K562 (cell line): ENCODE measurements around the gene THADA. TPM values are rescaled to one million over a fixed set of nuclear protein-coding genes. Genes with fewer than 3 reads are reported as not detected.

Experiments used
- ATAC-seq: fragments of 200-7000 bp; cut with Tn5 transposase; 3 replicates; pipeline ENCODE4 v1.9.1; 2020; ENCODE audit warnings: moderate library complexity
- BruUV-seq: library from RNA; stranded (reverse); fragments of 400-500 nt; replicated peaks from 2 replicates; lab custom pipeline; 2021; lab: Mats Ljungman, UMichigan
- CTCF ChIA-PET: fragments of 300-600 bp; formaldehyde crosslinking; extraction: SDS; loops from one replicate; lab custom pipeline; 2021; ENCODE audit warnings: low intra/inter-chr PET ratio; lab: Yijun Ruan, JAX
- POLR2A ChIA-PET: fragments of 300-600, 350-650 bp; sonication (Branson Sonifier 250); formaldehyde crosslinking; extraction: SDS; loops from one replicate; lab custom pipeline; 2021; ENCODE audit warnings: antibody characterized with exemption, inconsistent platforms; lab: Yijun Ruan, JAX
- DNase-seq, 4 experiments: peaks; one replicate each; pipeline versions ENCODE4 v3.0.0 to v3.0.0-alpha.2; 2011 to 2018; ENCODE audit warnings: low spot score in 3 of 4, mixed read lengths in 3 of 4; ENCODE audit errors: extremely low read depth in 1 of 4
- FAIRE-seq: peaks from 2 replicates; lab custom pipeline; 2011; peaks lifted over from hg19 to GRCh38; lab: Jason Lieb, UNC
- H2AFZ ChIP-seq: 2 replicates; pipeline ENCODE4 v1.6.0; 2011; ENCODE audit warnings: low read depth, low read length, control low read depth, inconsistent platforms
- H3K27ac ChIP-seq: fragments of 200-600 bp; 3 replicates; pipeline ENCODE4 v1.8.0; 2011; ENCODE audit warnings: low read depth, mild to moderate bottlenecking, control low read depth, inconsistent platforms, low read length, moderate library complexity, mixed read lengths; ENCODE audit errors: extremely low read depth
- H3K27me3 ChIP-seq, 2 experiments: fragments of 300-600 bp in 1 of 2; 2 replicates in 1 of 2; 3 replicates in 1 of 2; pipeline versions ENCODE4 v1.6.0 to v1.8.0; 2011; ENCODE audit warnings: inconsistent platforms in 2 of 2, low read length in 2 of 2, mild to moderate bottlenecking in 1 of 2, mixed read lengths in 1 of 2, moderate library complexity in 1 of 2; ENCODE audit not compliant: control insufficient read depth in 2 of 2, insufficient read depth in 2 of 2
- H3K36me3 ChIP-seq: fragments of 300-600 bp; 3 replicates; pipeline ENCODE4 v1.8.0; 2011; ENCODE audit warnings: mild to moderate bottlenecking, low read length, inconsistent platforms; ENCODE audit not compliant: control insufficient read depth, insufficient read depth
- H3K4me1 ChIP-seq, 2 experiments: fragments of 200-600 bp in 1 of 2; replicated peaks in 1 of 2; 2 replicates in 1 of 2; 3 replicates in 1 of 2; pipeline versions ENCODE4 v1.5.1 to v1.8.0; 2011; ENCODE audit warnings: inconsistent platforms in 2 of 2, low read length in 2 of 2, mild to moderate bottlenecking in 1 of 2, mixed read lengths in 1 of 2, moderate library complexity in 1 of 2; ENCODE audit not compliant: control insufficient read depth in 2 of 2, insufficient read depth in 2 of 2
- H3K4me2 ChIP-seq: 2 replicates; pipeline ENCODE4 v1.6.1; 2011; ENCODE audit warnings: low read length, control low read depth, inconsistent platforms, mixed read lengths; ENCODE audit not compliant: insufficient read depth
- H3K4me3 ChIP-seq: fragments of 200-600 bp; sonication (generic), shearing (Covaris generic); 2 replicates; pipeline ENCODE4 v1.5.1; 2016; ENCODE audit warnings: control low read depth, inconsistent platforms
- H3K79me2 ChIP-seq: fragments of 200-600 bp; 3 replicates; pipeline ENCODE4 v1.8.0; 2011; ENCODE audit warnings: low read length, inconsistent platforms; ENCODE audit not compliant: control insufficient read depth, insufficient read depth
- H3K9ac ChIP-seq, 2 experiments: 2 replicates each; pipeline versions ENCODE4 v1.6.0 to v1.6.1; 2011; ENCODE audit warnings: low read depth in 2 of 2, low read length in 2 of 2, control low read depth in 1 of 2, inconsistent platforms in 1 of 2, mild to moderate bottlenecking in 1 of 2, mixed read lengths in 1 of 2; ENCODE audit not compliant: insufficient read depth in 1 of 2
- H3K9me1 ChIP-seq: one replicate; pipeline ENCODE4 v1.6.0; 2011; ENCODE audit warnings: inconsistent platforms, mild to moderate bottlenecking, low read length, moderate library complexity; ENCODE audit not compliant: control insufficient read depth, insufficient read depth
- H3K9me3 ChIP-seq: replicated peaks from 2 replicates; pipeline ENCODE4 v1.5.1; 2011; ENCODE audit warnings: low read depth, low read length, inconsistent platforms; ENCODE audit not compliant: control insufficient read depth, insufficient read depth
- H4K20me1 ChIP-seq: replicated peaks from 2 replicates; pipeline ENCODE4 v1.6.1; 2011; ENCODE audit warnings: low read length, inconsistent platforms, mixed read lengths; ENCODE audit not compliant: control insufficient read depth, insufficient read depth
- ARID4B ChIP-seq: sonication (generic); formaldehyde crosslinking; IDR thresholded peaks from 2 replicates; pipeline ENCODE4 v1.8.0; 2022; ENCODE audit warnings: mild to moderate bottlenecking, missing genetic modification reagents
- CEBPG ChIP-seq, 3 experiments: fragments of 200-800 bp in 1 of 3; sonication (Bioruptor generic) in 1 of 3; sonication (generic) in 1 of 3; formaldehyde crosslinking in 1 of 3; IDR thresholded peaks in 2 of 3; conservative IDR thresholded peaks in 1 of 3; 2 replicates each; pipeline versions ENCODE4 v1.6.1 to v1.8.0; 2016 to 2022; ENCODE audit warnings: missing compliant biosample characterization in 2 of 3, missing genetic modification characterization in 2 of 3, mild to moderate bottlenecking in 1 of 3, missing genetic modification reagents in 1 of 3
- DLX4 ChIP-seq: fragments of 250-450 bp; sonication (Bioruptor Pico); IDR thresholded peaks from 2 replicates; pipeline ENCODE4 v1.6.1; 2021; ENCODE audit warnings: mild to moderate bottlenecking
- KLF6 ChIP-seq: fragments of 250-450 bp; sonication (Bioruptor Pico); IDR thresholded peaks from 2 replicates; pipeline ENCODE4 v1.4.0; 2020; ENCODE audit warnings: mild to moderate bottlenecking, moderate library complexity, borderline replicate concordance
- MCM5 ChIP-seq: fragments of 450-650 bp; IDR thresholded peaks from 2 replicates; pipeline ENCODE4 v1.6.1; 2016; ENCODE audit warnings: low read depth
- MNT ChIP-seq, 2 experiments: fragments of 450-650 bp; conservative IDR thresholded peaks; 2 replicates each; pipeline ENCODE4 v1.6.1; 2017; ENCODE audit warnings: mild to moderate bottlenecking in 2 of 2, moderate library complexity in 2 of 2
- WGBS: fragments of 100-300 bp; shearing (Covaris generic); methylation state at CpG from one replicate; pipeline ENCODE4 v1.1.6; 2016; ENCODE audit warnings: low coverage, mixed read lengths; ENCODE audit not compliant: insufficient coverage; ENCODE audit errors: missing lambda C conversion rate; 5-methylcytosine and 5-hydroxymethylcytosine counted together
- in situ Hi-C: fragments of 300-500 bp; cut with MboI; formaldehyde crosslinking; loops from 4 replicates; pipeline ENCODE4 v1.15.0; 2018; ENCODE audit warnings: inconsistent platforms, mixed read lengths
- intact Hi-C: fragments of 100-400 bp; cut with micrococcal nuclease; formaldehyde crosslinking; loops from 2 replicates; pipeline ENCODE4 v1.14.2; 2022
- polyA plus RNA-seq, 8 experiments: library from polyadenylated mRNA; depleted of rRNA in 4 of 8; stranded (reverse) in 5 of 8; unstranded in 3 of 8; fragments of >200 nt; fragmentation: Nextera tagmentation in 2 of 8; fragmentation: Illumina TruSeq in 1 of 8; extraction: Ambion mirVana in 2 of 8; extraction: Trizol in 1 of 8; gene quantifications; 2 replicates each; pipeline versions ENCODE4 v1.2.1 to v1.2.3, GENCODE V29; 2011 to 2014; ENCODE audit warnings: inconsistent platforms in 1 of 8, missing spikeins in 1 of 8
- total RNA-seq, 7 experiments: library from RNA; depleted of rRNA in 6 of 7; stranded (reverse); fragments of >200 nt in 6 of 7; fragmentation: Illumina TruSeq in 2 of 7; extraction: Trizol in 2 of 7; gene quantifications; 2 replicates each; pipeline versions ENCODE4 v1.2.1 to v1.2.3, GENCODE V29; 2011 to 2021; ENCODE audit warnings: low replicate concordance in 1 of 7

Gene THADA
- total and polyA plus RNA-seq, 9 of the 15 experiments (the other 6 are each of a cell fraction or from before 2014, with no cell fraction given): 17.8 to 34.7 (median 31.9) TPM

- Histone ChIP-seq H3K4me2 (no peak overlapping the region), H3K9me3 (no peaks in the 10 kb centered on the region), H3K9me1 (no peaks in the 10 kb centered on the region), H3K27me3 (no peaks in the 10 kb centered on the region), H4K20me1 (no peaks in the 10 kb centered on the region), H3K36me3 (no peaks in the 10 kb centered on the region; the same call in 2 of the 3 replicates), H3K27ac (no peak overlapping the region), H2AFZ (no peak overlapping the region), H3K79me2 (no peaks in the 10 kb centered on the region), H3K4me3 (no peak overlapping the region), H3K9ac (no peak overlapping the region), H3K4me1 (peaks cover 7 to 17% of the 10 kb centered on the region in 2 experiments; a peak in 4 of 5 replicates)
- WGBS: 85% methylated on average over 2 of the region's 2 CpGs
- ChIA-PET POLR2A (interaction anchor here (0.7 kb wide), 1 partner anchor 11 kb away, joined by 3 read pairs; no protein-coding TSS in a partner anchor), CTCF (no interaction called here)
- ATAC-seq: no peak
- TF ChIP-seq KLF6 (CRISPR knock-in tag): no peak
- TF ChIP-seq ARID4B (CRISPR knock-in tag): no peak
- TF ChIP-seq MNT (conservative IDR thresholded peaks at IDR 0.05): no peak
- no peak for TF ChIP-seq MCM5
- TF ChIP-seq CEBPG (CRISPR knock-in tag; IDR thresholded peaks at IDR 0.05): no peak
- peak in 1 of 2 experiments; percentile 49; a peak in 1 of 4 replicates for TF ChIP-seq CEBPG (tag; conservative IDR thresholded peaks at IDR 0.05 in 1 of 2, IDR thresholded peaks at IDR 0.05 in 1 of 2)
- TF ChIP-seq DLX4 (CRISPR knock-in tag): no peak
- in situ Hi-C loops (no loop called here), intact Hi-C loops (no loop called here)
- no TSS peak for BruUV-seq
- DNase-seq: no peak
- FAIRE-seq: no peak
Observed at GRCh38 chr2:43340066-43340465, 255.8 kb downstream of the THADA start.
